ENCODE measurements around the gene C1orf52. TPM values are rescaled to one million over a fixed set of nuclear protein-coding genes. Genes with fewer than 3 reads are reported as not detected.

C1orf52 gene
- total and polyA plus RNA-seq, 9 of the 15 experiments (the other 6 are each of a cell fraction or from before 2014, with no cell fraction given), result 17.0 to 38.5 (median 33.0) TPM

DNA sequence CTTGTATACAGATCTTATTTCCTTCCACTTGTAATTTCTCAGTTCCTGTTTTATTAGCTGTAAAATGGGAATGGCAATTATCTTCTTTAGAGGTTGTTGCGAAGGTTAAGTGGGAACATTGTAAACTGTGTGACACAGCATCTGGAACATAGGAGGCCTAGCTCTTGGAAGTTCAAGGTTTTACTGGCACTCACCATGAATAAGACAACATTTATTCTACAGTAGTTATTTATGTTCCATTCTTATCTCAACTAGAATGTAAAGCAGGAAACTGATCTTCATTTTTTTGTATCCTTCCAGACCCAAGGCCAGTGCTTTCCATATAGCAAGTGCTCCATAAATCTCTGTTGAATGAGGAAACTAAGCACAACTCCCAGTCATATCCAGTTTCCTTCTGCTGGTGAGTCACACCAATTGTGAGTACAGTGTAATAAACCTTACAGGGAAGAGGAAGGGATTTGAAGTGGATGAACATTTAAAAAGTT is 15.5 kb upstream of the C1orf52 start (continued):
- no peak for TF ChIP-seq JUND (IDR thresholded peaks at IDR 0.05; ENCODE audit: borderline replicate concordance, low read depth, low read length)
- TF ChIP-seq JUND (tag; IDR thresholded peaks at IDR 0.05; ENCODE audit: borderline replicate concordance, low read depth, low read length), result 0 out of 3 replicates have a peak, but pooled peaks have one; percentile 30

DNA sequence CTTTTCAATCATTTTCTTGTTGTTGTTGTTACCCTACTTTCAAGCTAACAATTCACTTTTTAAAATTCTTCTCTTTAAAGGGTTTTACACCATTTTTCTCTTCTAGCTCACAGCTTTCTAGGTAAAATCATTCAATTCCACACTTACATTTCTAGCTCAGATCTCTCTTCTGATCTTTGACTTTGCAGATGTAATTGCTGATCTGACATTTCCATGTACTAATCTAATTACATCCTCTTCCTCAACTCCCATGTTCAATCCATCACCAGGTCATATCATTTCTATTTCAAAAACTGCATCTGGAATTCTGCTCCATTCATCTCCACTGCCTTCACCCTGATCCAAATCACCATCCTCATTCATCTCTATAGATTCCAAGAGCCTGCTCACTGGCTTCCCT is 13.9 kb upstream of the C1orf52 start:
- TF ChIP-seq ZNF316 (IDR thresholded peaks at IDR 0.05) (peak; percentile 85), C11orf30 (IDR thresholded peaks at IDR 0.05; ENCODE audit: low read depth) (peak; percentile 65; the same call in 1 of the 2 replicates), MAFG (tag; conservative IDR thresholded peaks at IDR 0.05) (peak; percentile 51; the same call in 1 of the 2 replicates), MAFF (IDR thresholded peaks at IDR 0.05; ENCODE audit: low read length) (0 out of 2 replicates have a peak, but pooled peaks have one; percentile 21), GATAD2A (IDR thresholded peaks at IDR 0.05) (no peak), RB1 (IDR thresholded peaks at IDR 0.05; ENCODE audit: low read depth) (no peak)
- TF ChIP-seq, protein P1, sequence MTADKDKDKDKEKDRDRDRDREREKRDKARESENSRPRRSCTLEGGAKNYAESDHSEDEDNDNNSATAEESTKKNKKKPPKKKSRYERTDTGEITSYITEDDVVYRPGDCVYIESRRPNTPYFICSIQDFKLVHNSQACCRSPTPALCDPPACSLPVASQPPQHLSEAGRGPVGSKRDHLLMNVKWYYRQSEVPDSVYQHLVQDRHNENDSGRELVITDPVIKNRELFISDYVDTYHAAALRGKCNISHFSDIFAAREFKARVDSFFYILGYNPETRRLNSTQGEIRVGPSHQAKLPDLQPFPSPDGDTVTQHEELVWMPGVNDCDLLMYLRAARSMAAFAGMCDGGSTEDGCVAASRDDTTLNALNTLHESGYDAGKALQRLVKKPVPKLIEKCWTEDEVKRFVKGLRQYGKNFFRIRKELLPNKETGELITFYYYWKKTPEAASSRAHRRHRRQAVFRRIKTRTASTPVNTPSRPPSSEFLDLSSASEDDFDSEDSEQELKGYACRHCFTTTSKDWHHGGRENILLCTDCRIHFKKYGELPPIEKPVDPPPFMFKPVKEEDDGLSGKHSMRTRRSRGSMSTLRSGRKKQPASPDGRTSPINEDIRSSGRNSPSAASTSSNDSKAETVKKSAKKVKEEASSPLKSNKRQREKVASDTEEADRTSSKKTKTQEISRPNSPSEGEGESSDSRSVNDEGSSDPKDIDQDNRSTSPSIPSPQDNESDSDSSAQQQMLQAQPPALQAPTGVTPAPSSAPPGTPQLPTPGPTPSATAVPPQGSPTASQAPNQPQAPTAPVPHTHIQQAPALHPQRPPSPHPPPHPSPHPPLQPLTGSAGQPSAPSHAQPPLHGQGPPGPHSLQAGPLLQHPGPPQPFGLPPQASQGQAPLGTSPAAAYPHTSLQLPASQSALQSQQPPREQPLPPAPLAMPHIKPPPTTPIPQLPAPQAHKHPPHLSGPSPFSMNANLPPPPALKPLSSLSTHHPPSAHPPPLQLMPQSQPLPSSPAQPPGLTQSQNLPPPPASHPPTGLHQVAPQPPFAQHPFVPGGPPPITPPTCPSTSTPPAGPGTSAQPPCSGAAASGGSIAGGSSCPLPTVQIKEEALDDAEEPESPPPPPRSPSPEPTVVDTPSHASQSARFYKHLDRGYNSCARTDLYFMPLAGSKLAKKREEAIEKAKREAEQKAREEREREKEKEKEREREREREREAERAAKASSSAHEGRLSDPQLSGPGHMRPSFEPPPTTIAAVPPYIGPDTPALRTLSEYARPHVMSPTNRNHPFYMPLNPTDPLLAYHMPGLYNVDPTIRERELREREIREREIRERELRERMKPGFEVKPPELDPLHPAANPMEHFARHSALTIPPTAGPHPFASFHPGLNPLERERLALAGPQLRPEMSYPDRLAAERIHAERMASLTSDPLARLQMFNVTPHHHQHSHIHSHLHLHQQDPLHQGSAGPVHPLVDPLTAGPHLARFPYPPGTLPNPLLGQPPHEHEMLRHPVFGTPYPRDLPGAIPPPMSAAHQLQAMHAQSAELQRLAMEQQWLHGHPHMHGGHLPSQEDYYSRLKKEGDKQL (CRISPR knock-in tag; IDR thresholded peaks at IDR 0.05; ENCODE audit: borderline replicate concordance), result no peak
- Histone ChIP-seq H3K79me2 (ENCODE audit: control insufficient read depth, insufficient read depth, low read length) (peaks cover 46% of the 10 kb centered on the region), H3K9me3 (replicated peaks; ENCODE audit: control insufficient read depth, insufficient read depth, low read depth, low read length) (no peaks in the 10 kb centered on the region), H2AFZ (ENCODE audit: low read depth, low read length) (no peak overlapping the region), H3K4me3 (no peak overlapping the region), H4K20me1 (replicated peaks; ENCODE audit: control insufficient read depth, insufficient read depth, low read length) (peaks cover 2% of the 10 kb centered on the region; the same call in 1 of the 2 replicates), H3K27me3 (ENCODE audit: control insufficient read depth in 2 of 2, insufficient read depth in 2 of 2, low read length in 2 of 2) (no peaks in the 10 kb centered on the region), H3K4me1 (replicated peaks in 1 of 2; ENCODE audit: control insufficient read depth in 2 of 2, insufficient read depth in 2 of 2, low read length in 2 of 2) (peaks cover 7% of the 10 kb centered on the region in 2 experiments; a peak in 2 of 5 replicates), H3K9ac (ENCODE audit: insufficient read depth in 1 of 2, low read depth in 2 of 2, low read length in 2 of 2) (no peak overlapping the region), H3K27ac (ENCODE audit: extremely low read depth, low read depth, low read length) (no peak overlapping the region), H3K9me1 (ENCODE audit: control insufficient read depth, insufficient read depth, low read length) (no peaks in the 10 kb centered on the region), H3K4me2 (ENCODE audit: insufficient read depth, low read length) (no peak overlapping the region), H3K36me3 (ENCODE audit: control insufficient read depth, insufficient read depth, low read length) (peaks cover 58% of the 10 kb centered on the region)
- ChIA-PET CTCF (ENCODE audit: low intra/inter-chr PET ratio) (no interaction called here), POLR2A (interaction anchor here (0.6 to 1.4 kb wide), 2 partner anchors 12 to 14 kb away, joined by 3 to 4 read pairs; partner anchors contain the start of gene C1orf52)
- DNase-seq (ENCODE audit: extremely low read depth in 1 of 4, low spot score in 3 of 4) (no peak), ATAC-seq (no peak), FAIRE-seq (no peak)
- in situ Hi-C loops (cut with MboI) (no loop called here), intact Hi-C loops (cut with micrococcal nuclease) (no loop called here)
- BruUV-seq (replicated peaks), result no TSS peak
